Prostate gland (tissue), 2 donors: ENCODE measurements around the gene PPP1CB. TPM values are rescaled to one million over a fixed set of nuclear protein-coding genes. Genes with fewer than 3 reads are reported as not detected.

Source experiments
- DNase-seq: peaks from one replicate; pipeline ENCODE4 v3.0.0-alpha.2; 2019; ENCODE audit warnings: low spot score
- H3K27ac ChIP-seq, 2 donors: fragments of 200-600 bp; sonication (generic); 2 replicates each; pipeline ENCODE4 v1.5.1; 2017 to 2019
- H3K27me3 ChIP-seq: fragments of 200-600 bp; sonication (generic); replicated peaks from 2 replicates; pipeline ENCODE4 v1.5.1; 2019; ENCODE audit not compliant: insufficient read depth
- H3K36me3 ChIP-seq, 2 donors: fragments of 200-600 bp; sonication (generic); 1 replicate in 1 of 2; 2 replicates in 1 of 2; pipeline versions ENCODE4 v1.5.1 to v1.8.1; 2017 to 2019
- H3K4me1 ChIP-seq: fragments of 200-600 bp; sonication (generic); replicated peaks from 2 replicates; pipeline ENCODE4 v1.5.1; 2019
- H3K4me3 ChIP-seq, 2 donors: fragments of 200-600 bp; sonication (generic); 2 replicates each; pipeline ENCODE4 v1.5.1; 2017 to 2019
- H3K9me3 ChIP-seq: fragments of 200-600 bp; sonication (generic); 2 replicates; pipeline ENCODE4 v1.5.1; 2017
- CTCF ChIP-seq, 4 experiments: fragments of 200-600 bp in 2 of 4; fragments of 450-650 bp in 2 of 4; sonication (generic) in 2 of 4; IDR thresholded peaks; 1 replicate in 3 of 4; 2 replicates in 1 of 4; pipeline ENCODE4 v1.5.1; 2016 to 2019; ENCODE audit warnings: antibody characterized with exemption in 4 of 4, mild to moderate bottlenecking in 2 of 4, moderate library complexity in 2 of 4
- POLR2A ChIP-seq: fragments of 450-650 bp; IDR thresholded peaks from one replicate; pipeline ENCODE4 v1.6.1; 2016; ENCODE audit warnings: antibody characterized with exemption, mild to moderate bottlenecking
- POLR2AphosphoS5 ChIP-seq: sonication (generic); formaldehyde crosslinking; IDR thresholded peaks from one replicate; pipeline ENCODE4 v1.6.1; 2017; ENCODE audit warnings: antibody characterized with exemption
- WGBS: methylation state at CpG from one replicate; pipeline ENCODE4 v1.1.5; 2018; 5-methylcytosine and 5-hydroxymethylcytosine counted together
- intact Hi-C: fragments of 100-400 bp; cut with DNase I; formaldehyde crosslinking; loops from one replicate; pipeline ENCODE4 v1.14.2; 2022
- total RNA-seq, 2 donors: library from RNA; depleted of rRNA; stranded (reverse); fragments of >200 nt; gene quantifications; one replicate each; pipeline ENCODE4 v1.1.0, GENCODE V29; 2016

PPP1CB gene
- total RNA-seq, 2 donors from 2014 or later = 177 to 260 TPM

- peak overlapping the region; percentile 99 to 100 for H3K4me3 ChIP-seq
- H3K36me3 ChIP-seq = no peaks in the 10 kb centered on the region
- H3K27me3 ChIP-seq = no peaks in the 10 kb centered on the region
- intact Hi-C loops = loop anchor here (5.0 to 10.0 kb wide), 2 partner anchors 86 to 123 kb away; no protein-coding TSS in a partner anchor
- DNase-seq = no peak
- H3K27ac ChIP-seq = peak overlapping the region; percentile 100
- WGBS = 16% methylated on average over 14 of the region's 14 CpGs
- no peak for TF ChIP-seq POLR2A
- peak in 1 of 4 experiments; percentile 33 for TF ChIP-seq CTCF (IDR thresholded peaks at IDR 0.05)
- H3K9me3 ChIP-seq = no peaks in the 10 kb centered on the region
- H3K4me1 ChIP-seq = peaks cover 27% of the 10 kb centered on the region
These were observed 1.0 kb upstream of the PPP1CB start for GRCh38 chr2:28750316-28751251.

GRCh38 chr2:28751956-28752630 is 463 bp downstream of the PPP1CB start:
- no peaks in the 10 kb centered on the region for H3K9me3 ChIP-seq
- intact Hi-C loops = loop anchor here (2.0 to 10.0 kb wide), 3 partner anchors 87 to 157 kb away; no protein-coding TSS in a partner anchor
- WGBS = under 1% methylated on average over 60 of the region's 78 CpGs
- H3K27me3 ChIP-seq = no peaks in the 10 kb centered on the region
- peaks cover 23% of the 10 kb centered on the region for H3K4me1 ChIP-seq
- TF ChIP-seq POLR2A = no peak
- TF ChIP-seq CTCF (IDR thresholded peaks at IDR 0.05) = no peak
- TF ChIP-seq POLR2AphosphoS5 = no peak
- H3K4me3 ChIP-seq = peak overlapping the region; percentile 99 to 100
- no peak for DNase-seq
- H3K27ac ChIP-seq = peak overlapping the region; percentile 100
- no peaks in the 10 kb centered on the region for H3K36me3 ChIP-seq

DNA sequence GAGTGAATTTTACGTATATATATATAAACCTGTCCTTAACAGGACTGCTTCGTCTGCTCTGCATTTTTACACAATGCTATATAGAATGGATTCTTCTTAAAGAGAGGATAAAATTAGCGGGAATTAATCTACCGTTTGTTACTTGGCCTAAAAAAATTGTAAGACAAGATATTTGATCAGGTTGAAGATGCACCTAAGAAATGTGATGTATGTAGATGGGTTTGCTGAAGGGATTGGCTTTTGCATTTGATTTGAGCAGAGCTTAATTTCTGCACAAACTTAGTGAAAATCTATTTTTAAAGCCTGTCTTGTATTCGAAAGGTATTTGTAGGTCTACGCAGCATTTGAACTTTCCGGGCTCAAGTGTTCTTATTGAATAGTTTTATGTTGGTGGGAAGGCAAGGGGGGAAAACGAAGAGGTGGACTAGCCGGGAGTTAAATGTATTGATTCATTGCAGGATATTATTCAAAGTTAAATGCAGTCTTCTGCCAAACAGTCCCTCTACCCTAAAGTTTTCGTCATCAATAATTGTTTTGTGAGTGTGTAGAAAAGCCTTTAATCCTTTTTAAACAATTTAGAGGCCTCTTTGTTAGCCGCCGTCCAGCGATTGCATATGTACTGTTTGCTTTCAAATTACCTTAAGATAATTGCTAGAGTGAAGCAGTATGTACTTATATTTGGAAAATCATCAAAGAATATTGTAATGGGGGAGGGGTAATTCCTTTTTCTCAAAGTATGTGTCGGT is 1.2 kb downstream of the PPP1CB start:
- Histone ChIP-seq H3K4me3 (peak overlapping the region; percentile 99 to 100), H3K27ac (peak overlapping the region; percentile 100), H3K9me3 (no peaks in the 10 kb centered on the region), H3K27me3 (no peaks in the 10 kb centered on the region), H3K4me1 (peaks cover 18% of the 10 kb centered on the region), H3K36me3 (no peaks in the 10 kb centered on the region)
- under 1% methylated on average over 14 of the region's 14 CpGs for WGBS
- no peak for DNase-seq
- intact Hi-C loops = loop anchor here (2.0 to 10.0 kb wide), 3 partner anchors 88 to 158 kb away; no protein-coding TSS in a partner anchor
- TF ChIP-seq CTCF (IDR thresholded peaks at IDR 0.05) (no peak), POLR2AphosphoS5 (no peak), POLR2A (no peak)

DNA sequence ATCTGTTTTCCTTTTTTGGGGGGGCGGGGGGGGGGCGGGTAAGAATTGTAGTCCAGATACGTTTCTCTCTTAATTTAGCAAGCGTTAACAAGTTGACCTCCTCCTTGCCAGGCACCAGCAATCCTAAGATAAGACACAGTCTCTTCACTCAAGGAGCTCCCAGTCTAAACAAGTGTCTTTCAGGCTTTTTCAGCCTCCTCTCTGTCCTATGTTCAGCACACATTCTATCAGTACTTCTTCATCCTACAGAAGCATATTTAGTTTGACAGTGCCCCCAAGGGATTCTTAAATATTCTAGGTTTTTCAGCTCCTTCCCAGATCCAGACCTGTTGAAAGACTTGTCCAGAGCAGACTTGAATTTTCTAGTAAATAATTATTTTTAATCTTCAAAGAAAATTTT is 2.7 kb downstream of the PPP1CB start:
- intact Hi-C loops = loop anchor here (2.0 to 10.0 kb wide), 3 partner anchors 90 to 188 kb away; no protein-coding TSS in a partner anchor
- DNase-seq = no peak
- 23% methylated on average over 4 of the region's 4 CpGs for WGBS
- no peaks in the 10 kb centered on the region for H3K36me3 ChIP-seq
- H3K4me3 ChIP-seq = peak overlapping the region; percentile 99 to 100
- peaks cover 10% of the 10 kb centered on the region for H3K4me1 ChIP-seq
- H3K27me3 ChIP-seq = no peaks in the 10 kb centered on the region
- H3K9me3 ChIP-seq = no peaks in the 10 kb centered on the region
- TF ChIP-seq POLR2A = no peak
- TF ChIP-seq CTCF (IDR thresholded peaks at IDR 0.05) = no peak
- no peak for TF ChIP-seq POLR2AphosphoS5
- H3K27ac ChIP-seq = peak overlapping the region; percentile 100
